ENCODE results near the gene DBNDD1. TPM values are rescaled to one million over a fixed set of nuclear protein-coding genes. Genes with fewer than 3 reads are reported as not detected.

DBNDD1 gene
- total and polyA plus RNA-seq, 2 donors (not counting 3 experiments of a cell fraction or from before 2014, with no cell fraction given) = 28.2 to 45.7 TPM

DNA sequence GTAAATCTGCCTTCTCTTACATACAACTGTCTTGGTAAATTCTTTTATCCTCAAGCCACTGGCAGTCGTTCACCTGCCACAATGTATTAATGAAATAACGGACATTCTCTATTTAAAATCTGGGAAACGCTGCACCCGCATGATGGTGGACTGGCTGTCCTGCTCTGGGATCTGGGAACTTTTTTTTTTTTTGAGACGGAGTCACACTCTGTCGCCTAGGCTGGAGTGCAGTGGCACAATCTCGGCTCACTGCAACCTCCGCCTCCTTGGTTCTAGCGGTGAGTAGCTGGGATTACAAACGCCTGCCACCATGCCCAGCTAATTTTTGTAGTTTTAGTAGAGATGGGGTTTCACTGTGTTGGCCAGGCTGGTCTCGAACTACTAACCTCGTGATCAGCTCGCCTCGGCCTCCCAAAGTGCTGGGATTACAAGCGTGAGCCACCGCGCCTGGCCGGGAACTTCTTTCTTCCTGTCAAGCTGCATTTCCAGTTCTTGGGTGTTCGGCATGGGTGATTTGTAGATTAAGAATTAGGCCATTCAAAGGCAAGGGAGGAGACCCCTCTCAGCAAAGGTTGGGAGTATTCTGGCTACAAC is 29.6 kb upstream of the DBNDD1 start:
- H3K9me3 ChIP-seq (replicated peaks; ENCODE audit: control insufficient read depth, insufficient read depth, low read length) = no peaks in the 10 kb centered on the region
- H4K20me1 ChIP-seq (replicated peaks; ENCODE audit: control insufficient read depth, extremely low read depth, insufficient read depth, low read length) = no peaks in the 10 kb centered on the region
- peaks cover 8% of the 10 kb centered on the region for H3K4me1 ChIP-seq (ENCODE audit: control insufficient read depth, extremely low read depth, insufficient read depth, low read length)
- H3K4me2 ChIP-seq (ENCODE audit: insufficient read depth, low read length) = no peak overlapping the region
- no peaks in the 10 kb centered on the region for H3K79me2 ChIP-seq (ENCODE audit: control insufficient read depth, insufficient read depth, low read length)
- FAIRE-seq (no peak), DNase-seq (ENCODE audit: low read depth, low spot score) (no peak)
- dilution Hi-C loops (cut with MboI; ENCODE audit: extremely low pct_ligation_motif_present, low sequenced_read_pairs) = no loop called here
- no peaks in the 10 kb centered on the region for H3K9me1 ChIP-seq (replicated peaks; ENCODE audit: control insufficient read depth, extremely low read depth, insufficient read depth, low read length)
- H3K9ac ChIP-seq (replicated peaks; ENCODE audit: extremely low read depth, insufficient read depth, low read length) = no peak overlapping the region
- H2AFZ ChIP-seq (ENCODE audit: low read depth, low read length) = no peak overlapping the region
- no peak overlapping the region for H3K27ac ChIP-seq (ENCODE audit: insufficient read depth, low read depth, low read length)
- BruUV-seq (replicated peaks) = no TSS peak
- ChIA-PET CTCF (interaction anchor here (1.4 kb wide), 1 partner anchor 33 kb away, joined by 4 read pairs; no protein-coding TSS in a partner anchor), POLR2A (no interaction called here)
- H3K27me3 ChIP-seq (ENCODE audit: control insufficient read depth in 2 of 2, insufficient read depth in 2 of 2, low read length in 2 of 2) = peaks cover 0 to 2% of the 10 kb centered on the region in 2 experiments
- intact Hi-C loops (cut with micrococcal nuclease) = no loop called here
- no peaks in the 10 kb centered on the region for H3K36me3 ChIP-seq (ENCODE audit: control insufficient read depth in 2 of 2, extremely low read depth in 1 of 2, insufficient read depth in 2 of 2, low read length in 2 of 2)
- TF ChIP-seq, protein P1, sequence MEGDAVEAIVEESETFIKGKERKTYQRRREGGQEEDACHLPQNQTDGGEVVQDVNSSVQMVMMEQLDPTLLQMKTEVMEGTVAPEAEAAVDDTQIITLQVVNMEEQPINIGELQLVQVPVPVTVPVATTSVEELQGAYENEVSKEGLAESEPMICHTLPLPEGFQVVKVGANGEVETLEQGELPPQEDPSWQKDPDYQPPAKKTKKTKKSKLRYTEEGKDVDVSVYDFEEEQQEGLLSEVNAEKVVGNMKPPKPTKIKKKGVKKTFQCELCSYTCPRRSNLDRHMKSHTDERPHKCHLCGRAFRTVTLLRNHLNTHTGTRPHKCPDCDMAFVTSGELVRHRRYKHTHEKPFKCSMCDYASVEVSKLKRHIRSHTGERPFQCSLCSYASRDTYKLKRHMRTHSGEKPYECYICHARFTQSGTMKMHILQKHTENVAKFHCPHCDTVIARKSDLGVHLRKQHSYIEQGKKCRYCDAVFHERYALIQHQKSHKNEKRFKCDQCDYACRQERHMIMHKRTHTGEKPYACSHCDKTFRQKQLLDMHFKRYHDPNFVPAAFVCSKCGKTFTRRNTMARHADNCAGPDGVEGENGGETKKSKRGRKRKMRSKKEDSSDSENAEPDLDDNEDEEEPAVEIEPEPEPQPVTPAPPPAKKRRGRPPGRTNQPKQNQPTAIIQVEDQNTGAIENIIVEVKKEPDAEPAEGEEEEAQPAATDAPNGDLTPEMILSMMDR (IDR thresholded peaks at IDR 0.05; ENCODE audit: extremely low read depth in 1 of 2, insufficient read depth in 1 of 2, low read depth in 1 of 2, low read length in 2 of 2) = no peak
- no peak overlapping the region for H3K4me3 ChIP-seq (replicated peaks in 1 of 3; ENCODE audit: insufficient read depth in 1 of 3, low read depth in 1 of 3, low read length in 3 of 3)

DNA sequence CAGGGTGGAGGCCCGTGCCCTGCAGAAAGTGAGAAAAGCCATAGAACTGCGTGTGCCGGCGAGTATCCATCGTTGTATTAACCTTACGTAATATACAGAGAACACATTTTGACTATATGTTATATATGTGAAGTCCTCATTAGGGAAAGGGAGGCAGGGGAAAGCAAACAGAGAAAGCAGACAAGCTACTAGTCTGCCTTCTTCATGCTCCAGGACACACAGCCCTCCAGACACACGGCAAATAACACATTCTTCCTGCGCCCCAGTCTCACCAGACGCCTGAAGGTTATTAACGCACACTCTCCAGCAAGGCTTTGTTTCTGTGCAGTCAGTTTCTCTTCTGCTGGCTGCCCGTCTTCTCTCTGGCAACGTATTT is 29.1 kb upstream of the DBNDD1 start:
- intact Hi-C loops (cut with micrococcal nuclease) = no loop called here
- ChIA-PET CTCF (no interaction called here), POLR2A (no interaction called here)
- Histone ChIP-seq H3K9ac (replicated peaks; ENCODE audit: extremely low read depth, insufficient read depth, low read length) (no peak overlapping the region), H3K27me3 (ENCODE audit: control insufficient read depth in 2 of 2, insufficient read depth in 2 of 2, low read length in 2 of 2) (peaks cover 0 to 2% of the 10 kb centered on the region in 2 experiments), H3K4me2 (ENCODE audit: insufficient read depth, low read length) (no peak overlapping the region), H3K36me3 (ENCODE audit: control insufficient read depth in 2 of 2, extremely low read depth in 1 of 2, insufficient read depth in 2 of 2, low read length in 2 of 2) (peaks cover 0 to 5% of the 10 kb centered on the region in 2 experiments), H2AFZ (ENCODE audit: low read depth, low read length) (no peak overlapping the region), H3K79me2 (ENCODE audit: control insufficient read depth, insufficient read depth, low read length) (no peaks in the 10 kb centered on the region), H3K9me3 (replicated peaks; ENCODE audit: control insufficient read depth, insufficient read depth, low read length) (no peaks in the 10 kb centered on the region), H3K4me3 (replicated peaks in 1 of 3; ENCODE audit: insufficient read depth in 1 of 3, low read depth in 1 of 3, low read length in 3 of 3) (no peak overlapping the region), H4K20me1 (replicated peaks; ENCODE audit: control insufficient read depth, extremely low read depth, insufficient read depth, low read length) (no peaks in the 10 kb centered on the region), H3K9me1 (replicated peaks; ENCODE audit: control insufficient read depth, extremely low read depth, insufficient read depth, low read length) (no peaks in the 10 kb centered on the region), H3K4me1 (ENCODE audit: control insufficient read depth, extremely low read depth, insufficient read depth, low read length) (peaks cover 8% of the 10 kb centered on the region), H3K27ac (ENCODE audit: insufficient read depth, low read depth, low read length) (no peak overlapping the region)
- no peak for FAIRE-seq
- dilution Hi-C loops (cut with MboI; ENCODE audit: extremely low pct_ligation_motif_present, low sequenced_read_pairs) = no loop called here
- BruUV-seq (replicated peaks) = no TSS peak
- TF ChIP-seq GATA2 (IDR thresholded peaks at IDR 0.05; ENCODE audit: insufficient read depth, insufficient read length, low read depth, low read length) (no peak), FOS (IDR thresholded peaks at IDR 0.05; ENCODE audit: borderline replicate concordance, insufficient read depth, low read length) (no peak), JUN (IDR thresholded peaks at IDR 0.05; ENCODE audit: borderline replicate concordance, insufficient read depth, insufficient read length, low read depth) (no peak), EZH2 (IDR thresholded peaks at IDR 0.05; ENCODE audit: borderline replicate concordance, low read depth, low read length, severe bottlenecking) (no peak), MYC (IDR thresholded peaks at IDR 0.05; ENCODE audit: low read depth, low read length) (no peak), POLR2A (IDR thresholded peaks at IDR 0.05; ENCODE audit: low read depth, low read length) (no peak), POLR2AphosphoS5 (IDR thresholded peaks at IDR 0.05; ENCODE audit: insufficient read depth, low read depth, low read length) (no peak)
- TF ChIP-seq, protein P1 (IDR thresholded peaks at IDR 0.05; ENCODE audit: extremely low read depth in 1 of 2, insufficient read depth in 1 of 2, low read depth in 1 of 2, low read length in 2 of 2) = no peak
- TF ChIP-seq, protein P2, sequence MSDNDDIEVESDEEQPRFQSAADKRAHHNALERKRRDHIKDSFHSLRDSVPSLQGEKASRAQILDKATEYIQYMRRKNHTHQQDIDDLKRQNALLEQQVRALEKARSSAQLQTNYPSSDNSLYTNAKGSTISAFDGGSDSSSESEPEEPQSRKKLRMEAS (IDR thresholded peaks at IDR 0.05; ENCODE audit: insufficient read depth, insufficient read length) = no peak
- no peak for DNase-seq (ENCODE audit: low read depth, low spot score)
